Measurements from ENCODE around the gene SPSB2. TPM values are rescaled to one million over a fixed set of nuclear protein-coding genes. Genes with fewer than 3 reads are reported as not detected.

SPSB2 gene
- total and polyA plus RNA-seq, 2 donors (not counting 1 experiment from before 2014, with no cell fraction given), result 9.4 to 16.0 TPM

- ATAC-seq (ENCODE audit: low read depth) (no peak), DNase-seq (no peak)
- 64% methylated on average over 16 of the region's 16 CpGs for WGBS (ENCODE audit: insufficient coverage)
- Mint-ChIP-seq H3K9me3 (ENCODE audit: insufficient read depth) (no peaks in the 10 kb centered on the region), H3K27me3 (no peaks in the 10 kb centered on the region), H3K4me1 (peaks cover 23% of the 10 kb centered on the region), H3K27ac (no peak overlapping the region), H3K4me3 (no peak overlapping the region)
- Histone ChIP-seq H3K27me3 (replicated peaks in 1 of 4; ENCODE audit: control extremely low read depth in 1 of 4, control insufficient read depth in 3 of 4, insufficient read depth in 4 of 4, low read length in 3 of 4) (no peaks in the 10 kb centered on the region), H3K9me3 (ENCODE audit: control extremely low read depth in 1 of 3, control insufficient read depth in 2 of 3, insufficient read depth in 1 of 3, low read length in 2 of 3) (no peaks in the 10 kb centered on the region), H3K79me2 (ENCODE audit: control insufficient read depth, insufficient read depth, low read length) (peaks cover 25% of the 10 kb centered on the region), H3K4me1 (ENCODE audit: control insufficient read depth in 2 of 2, insufficient read depth in 2 of 2, low read length in 2 of 2) (peaks cover 6 to 23% of the 10 kb centered on the region in 2 donors), H3K4me3 (ENCODE audit: control extremely low read depth in 1 of 5, extremely low read depth in 1 of 5, insufficient read depth in 1 of 5, low read depth in 2 of 5, low read length in 4 of 5) (peak overlapping the region in 3 of 5 experiments; percentile 85 to 92 (median 85)), H3K27ac (ENCODE audit: low read length in 2 of 2) (peak overlapping the region in 1 of 2 donors; percentile 91), H4K20me1 (ENCODE audit: control insufficient read depth, insufficient read depth, low read length, poor library complexity, severe bottlenecking) (peaks cover 3% of the 10 kb centered on the region), H3K9ac (ENCODE audit: low read length) (peak overlapping the region; percentile 87), H3K4me2 (replicated peaks; ENCODE audit: low read depth, low read length, poor library complexity, severe bottlenecking) (peak overlapping the region; percentile 87), H2AFZ (ENCODE audit: insufficient read depth, low read depth, low read length, poor library complexity, severe bottlenecking) (peak overlapping the region; percentile 80), H3K36me3 (replicated peaks in 1 of 2; ENCODE audit: control extremely low read depth in 1 of 2, control insufficient read depth in 1 of 2, extremely low read depth in 1 of 2, insufficient read depth in 2 of 2, low read length in 1 of 2) (peaks cover 0 to 12% of the 10 kb centered on the region in 2 experiments)
- no peak for TF ChIP-seq CTCF (IDR thresholded peaks at IDR 0.05)
- no peak for TF ChIP-seq EZH2 (IDR thresholded peaks at IDR 0.05; ENCODE audit: borderline replicate concordance, insufficient read depth, low read depth, low read length, poor library complexity, severe bottlenecking)
- ChIA-PET POLR2A (interaction anchor here (1.4 to 5.3 kb wide), 7 partner anchors 16 to 161 kb away, joined by 5 to 49 read pairs (median 8); partner anchors contain the start of genes C12orf57, COPS7A, LRRC23 and RNU7-1), CTCF (interaction anchor here (1.1 to 6.7 kb wide), 7 partner anchors 10 to 244 kb away, joined by 3 to 136 read pairs (median 7); partner anchors contain the start of genes GNB3, MLF2, SPSB2 and TPI1)
- intact Hi-C loops (cut with micrococcal nuclease), result loop anchor here (1.0 to 5.0 kb wide), 5 partner anchors 15 to 293 kb away; partner anchors contain the start of genes IFFO1, MLF2 and PTMS
Measured at GRCh38 chr12:6850796-6851152, 22.3 kb downstream of the SPSB2 start.

- ChIA-PET POLR2A (interaction anchor here (3.6 kb wide), 1 partner anchor 22 kb away, joined by 29 read pairs; the partner anchor contains the start of gene SPSB2), CTCF (interaction anchor here (1.7 to 6.7 kb wide), 3 partner anchors 14 to 90 kb away, joined by 3 to 136 read pairs (median 11); partner anchors contain the start of genes SPSB2 and TPI1)
- peaks cover 6 to 23% of the 10 kb centered on the region in 2 donors for H3K4me1 ChIP-seq (ENCODE audit: control insufficient read depth in 2 of 2, insufficient read depth in 2 of 2, low read length in 2 of 2)
- ATAC-seq (ENCODE audit: low read depth) (no peak), DNase-seq (no peak)
- no peaks in the 10 kb centered on the region for H3K27me3 Mint-ChIP-seq
- no peaks in the 10 kb centered on the region for H3K9me3 Mint-ChIP-seq (ENCODE audit: insufficient read depth)
- no peak overlapping the region for H3K4me2 ChIP-seq (replicated peaks; ENCODE audit: low read depth, low read length, poor library complexity, severe bottlenecking)
- no peak overlapping the region for H3K27ac ChIP-seq (ENCODE audit: low read length in 2 of 2)
- 93% methylated on average over 8 of the region's 10 CpGs for WGBS (ENCODE audit: insufficient coverage)
- no peaks in the 10 kb centered on the region for H3K9me3 ChIP-seq (ENCODE audit: control extremely low read depth in 1 of 3, control insufficient read depth in 2 of 3, insufficient read depth in 1 of 3, low read length in 2 of 3)
- H3K4me1 Mint-ChIP-seq, result peaks cover 23% of the 10 kb centered on the region
- TF ChIP-seq EZH2 (IDR thresholded peaks at IDR 0.05; ENCODE audit: borderline replicate concordance, insufficient read depth, low read depth, low read length, poor library complexity, severe bottlenecking) (no peak), CTCF (IDR thresholded peaks at IDR 0.05) (no peak)
- H3K79me2 ChIP-seq (ENCODE audit: control insufficient read depth, insufficient read depth, low read length), result peaks cover 18% of the 10 kb centered on the region
- H3K36me3 ChIP-seq (replicated peaks in 1 of 2; ENCODE audit: control extremely low read depth in 1 of 2, control insufficient read depth in 1 of 2, extremely low read depth in 1 of 2, insufficient read depth in 2 of 2, low read length in 1 of 2), result peaks cover 0 to 5% of the 10 kb centered on the region in 2 experiments
- no peak overlapping the region for H3K4me3 ChIP-seq (ENCODE audit: control extremely low read depth in 1 of 5, extremely low read depth in 1 of 5, insufficient read depth in 1 of 5, low read depth in 2 of 5, low read length in 4 of 5)
- intact Hi-C loops (cut with micrococcal nuclease), result loop anchor here (5.0 kb wide), 3 partner anchors 83 to 293 kb away; partner anchors contain the start of genes IFFO1 and PTMS
- H3K4me3 Mint-ChIP-seq, result no peak overlapping the region
- H3K27me3 ChIP-seq (replicated peaks in 1 of 4; ENCODE audit: control extremely low read depth in 1 of 4, control insufficient read depth in 3 of 4, insufficient read depth in 4 of 4, low read length in 3 of 4), result no peaks in the 10 kb centered on the region
- H4K20me1 ChIP-seq (ENCODE audit: control insufficient read depth, insufficient read depth, low read length, poor library complexity, severe bottlenecking), result no peaks in the 10 kb centered on the region
- no peak overlapping the region for H3K9ac ChIP-seq (ENCODE audit: low read length)
- H3K27ac Mint-ChIP-seq, result no peak overlapping the region
- no peak overlapping the region for H2AFZ ChIP-seq (ENCODE audit: insufficient read depth, low read depth, low read length, poor library complexity, severe bottlenecking)
Measured at GRCh38 chr12:6849976-6850560, 23.0 kb downstream of the SPSB2 start.

Data from B cell (primary cell).